Astrocyte of the spinal cord (primary cell): ENCODE data around the gene ZBTB9.
A peak's percentile ranks its signal among the peaks of the same experiment; 100 is the strongest.

Experiments
- DNase-seq: peaks from one replicate; pipeline ENCODE4 v3.0.0; 2011; ENCODE audit warnings: low read depth, low spot score
- H3K4me3 ChIP-seq: 2 replicates; pipeline ENCODE4 v1.5.1; 2011; ENCODE audit warnings: low read depth, mild to moderate bottlenecking, low read length, moderate library complexity
- CTCF ChIP-seq: IDR thresholded peaks from 2 replicates; pipeline ENCODE4 v1.5.1; 2012; ENCODE audit warnings: low read depth, mild to moderate bottlenecking, low read length, inconsistent platforms
- in situ Hi-C: cut with HindIII; loops from 2 replicates; pipeline ENCODE4 v1.10.0; 2017; ENCODE audit warnings: low sequenced_read_pairs

Gene ZBTB9

GRCh38 chr6:33450434-33450833, 3.9 kb upstream of the ZBTB9 start:
- no peak overlapping the region for H3K4me3 ChIP-seq
- no peak for TF ChIP-seq CTCF
- no peak for DNase-seq
- in situ Hi-C loops: no loop called here

- in situ Hi-C loops: no loop called here
- H3K4me3 ChIP-seq: no peak overlapping the region
- no peak for TF ChIP-seq CTCF
- DNase-seq: no peak
Measured at GRCh38 chr6:33451606-33452005, 2.8 kb upstream of the ZBTB9 start.

- in situ Hi-C loops: no loop called here
- no peak overlapping the region for H3K4me3 ChIP-seq
- TF ChIP-seq CTCF: no peak
- no peak for DNase-seq
Measured at GRCh38 chr6:33452496-33452895, 1.9 kb upstream of the ZBTB9 start.

- peak overlapping the region; percentile 70 for H3K4me3 ChIP-seq
- peak; percentile 4 for DNase-seq
- TF ChIP-seq CTCF: no peak
- in situ Hi-C loops: no loop called here
Measured at GRCh38 chr6:33453393-33454008, 875 bp upstream of the ZBTB9 start.

GRCh38 chr6:33455051-33455450, 675 bp downstream of the ZBTB9 start:
- TF ChIP-seq CTCF: no peak
- DNase-seq: no peak
- H3K4me3 ChIP-seq: peak overlapping the region; percentile 70
- in situ Hi-C loops: no loop called here

- no peak for TF ChIP-seq CTCF
- in situ Hi-C loops: no loop called here
- DNase-seq: no peak
- H3K4me3 ChIP-seq: no peak overlapping the region
Measured at GRCh38 chr6:33456156-33456555, 1.8 kb downstream of the ZBTB9 start.

- DNase-seq: no peak
- no peak overlapping the region for H3K4me3 ChIP-seq
- TF ChIP-seq CTCF: no peak
- in situ Hi-C loops: no loop called here
Measured at GRCh38 chr6:33458676-33459075, 4.3 kb downstream of the ZBTB9 start.
